Measurements from ENCODE around the gene LRRC53. TPM values are rescaled to one million over a fixed set of nuclear protein-coding genes. Genes with fewer than 3 reads are reported as not detected.

The LRRC53 gene
- total RNA-seq, 1 donor from 2014 or later, result not detected

DNA sequence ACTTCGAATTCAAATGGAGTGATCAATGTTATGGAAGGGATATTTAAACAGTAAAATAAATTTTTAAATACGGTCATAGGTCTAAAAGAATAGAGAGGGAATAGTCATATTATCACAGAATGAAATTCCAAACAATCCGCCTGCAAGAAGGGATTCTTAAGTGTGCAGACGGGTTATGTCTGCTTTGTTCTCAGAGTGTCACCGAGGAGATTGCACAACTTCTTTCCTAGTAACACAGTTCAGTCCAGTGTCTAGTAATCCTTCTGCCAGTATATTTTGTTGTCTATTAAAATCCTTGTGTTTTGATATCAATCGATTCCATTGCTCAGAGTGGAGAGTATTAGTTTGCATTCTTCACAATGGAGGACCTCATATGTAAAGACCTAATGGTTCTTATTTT is 48.4 kb downstream of the LRRC53 start:
- no peaks in the 10 kb centered on the region for H3K36me3 Mint-ChIP-seq (ENCODE audit: low read depth, unreplicated experiment)
- H3K4me1 Mint-ChIP-seq (ENCODE audit: unreplicated experiment), result peaks cover 6% of the 10 kb centered on the region
- no peaks in the 10 kb centered on the region for H3K27me3 Mint-ChIP-seq (ENCODE audit: unreplicated experiment)
- TF ChIP-seq, protein P1, sequence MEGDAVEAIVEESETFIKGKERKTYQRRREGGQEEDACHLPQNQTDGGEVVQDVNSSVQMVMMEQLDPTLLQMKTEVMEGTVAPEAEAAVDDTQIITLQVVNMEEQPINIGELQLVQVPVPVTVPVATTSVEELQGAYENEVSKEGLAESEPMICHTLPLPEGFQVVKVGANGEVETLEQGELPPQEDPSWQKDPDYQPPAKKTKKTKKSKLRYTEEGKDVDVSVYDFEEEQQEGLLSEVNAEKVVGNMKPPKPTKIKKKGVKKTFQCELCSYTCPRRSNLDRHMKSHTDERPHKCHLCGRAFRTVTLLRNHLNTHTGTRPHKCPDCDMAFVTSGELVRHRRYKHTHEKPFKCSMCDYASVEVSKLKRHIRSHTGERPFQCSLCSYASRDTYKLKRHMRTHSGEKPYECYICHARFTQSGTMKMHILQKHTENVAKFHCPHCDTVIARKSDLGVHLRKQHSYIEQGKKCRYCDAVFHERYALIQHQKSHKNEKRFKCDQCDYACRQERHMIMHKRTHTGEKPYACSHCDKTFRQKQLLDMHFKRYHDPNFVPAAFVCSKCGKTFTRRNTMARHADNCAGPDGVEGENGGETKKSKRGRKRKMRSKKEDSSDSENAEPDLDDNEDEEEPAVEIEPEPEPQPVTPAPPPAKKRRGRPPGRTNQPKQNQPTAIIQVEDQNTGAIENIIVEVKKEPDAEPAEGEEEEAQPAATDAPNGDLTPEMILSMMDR (IDR thresholded peaks at IDR 0.05; ENCODE audit: unreplicated experiment), result no peak
- no peak overlapping the region for H3K27ac Mint-ChIP-seq (ENCODE audit: unreplicated experiment)
- no peaks in the 10 kb centered on the region for H3K9me3 Mint-ChIP-seq (ENCODE audit: unreplicated experiment)
- DNase-seq (ENCODE audit: low spot score), result no peak
- H3K4me3 Mint-ChIP-seq (ENCODE audit: unreplicated experiment), result no peak overlapping the region

DNA sequence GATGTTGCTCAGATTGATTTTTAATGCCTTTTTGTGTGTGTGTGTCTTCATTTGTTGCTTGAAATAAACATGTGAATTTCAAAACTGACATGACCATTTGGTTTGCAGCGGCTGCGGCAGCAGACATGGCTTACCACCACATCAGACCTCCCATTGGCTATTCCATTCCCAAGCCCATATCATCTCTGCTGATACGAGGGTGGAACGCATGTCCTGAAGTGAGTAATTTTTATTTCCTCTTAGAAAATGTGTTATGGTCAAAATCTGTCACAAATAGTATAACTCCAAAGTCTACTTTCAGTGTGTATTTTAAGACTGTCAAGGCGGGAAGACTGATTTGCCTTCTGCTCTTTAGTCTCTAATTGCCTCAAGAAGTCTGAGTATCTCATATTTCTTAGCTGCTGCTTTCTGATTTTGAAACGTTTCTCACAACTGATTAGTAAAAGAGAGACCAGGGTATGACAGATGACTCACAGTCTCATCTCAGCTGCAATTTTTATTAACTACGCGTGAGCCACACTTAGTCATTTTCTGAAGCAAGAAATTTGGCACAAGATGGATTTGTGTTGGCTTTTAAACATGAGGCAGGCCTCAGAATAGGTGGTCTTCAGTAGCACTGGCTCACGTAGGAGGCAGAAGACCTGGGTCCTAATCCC is 49.0 kb downstream of the LRRC53 start:
- Mint-ChIP-seq H3K4me3 (ENCODE audit: unreplicated experiment) (no peak overlapping the region), H3K27ac (ENCODE audit: unreplicated experiment) (no peak overlapping the region), H3K27me3 (ENCODE audit: unreplicated experiment) (no peaks in the 10 kb centered on the region), H3K36me3 (ENCODE audit: low read depth, unreplicated experiment) (no peaks in the 10 kb centered on the region), H3K9me3 (ENCODE audit: unreplicated experiment) (no peaks in the 10 kb centered on the region), H3K4me1 (ENCODE audit: unreplicated experiment) (peaks cover 6% of the 10 kb centered on the region)
- TF ChIP-seq, protein P1 (IDR thresholded peaks at IDR 0.05; ENCODE audit: unreplicated experiment), result no peak
- DNase-seq (ENCODE audit: low spot score), result no peak

DNA sequence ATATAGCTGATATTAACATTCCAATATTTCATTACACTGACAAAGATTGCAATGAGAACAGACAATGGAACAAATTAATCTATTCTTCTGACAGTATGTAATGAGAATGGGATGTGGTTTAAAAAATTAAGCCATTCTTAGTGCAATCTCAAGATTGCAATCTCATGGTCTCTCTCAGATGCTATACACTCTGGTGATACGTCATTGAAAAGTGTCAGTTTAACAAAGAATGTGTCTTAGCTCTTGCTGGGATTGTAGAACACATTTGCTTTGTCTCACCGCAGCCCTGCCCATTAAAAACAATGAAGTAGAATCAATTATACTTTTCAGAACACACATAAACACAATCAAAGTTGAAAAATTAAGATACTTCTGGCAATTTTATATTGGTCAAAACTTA is 55.2 kb downstream of the LRRC53 start:
- DNase-seq (ENCODE audit: low spot score), result no peak
- H3K27ac Mint-ChIP-seq (ENCODE audit: unreplicated experiment), result no peak overlapping the region
- no peaks in the 10 kb centered on the region for H3K9me3 Mint-ChIP-seq (ENCODE audit: unreplicated experiment)
- H3K4me3 Mint-ChIP-seq (ENCODE audit: unreplicated experiment), result no peak overlapping the region
- no peaks in the 10 kb centered on the region for H3K36me3 Mint-ChIP-seq (ENCODE audit: low read depth, unreplicated experiment)
- no peaks in the 10 kb centered on the region for H3K4me1 Mint-ChIP-seq (ENCODE audit: unreplicated experiment)
- TF ChIP-seq, protein P1 (IDR thresholded peaks at IDR 0.05; ENCODE audit: unreplicated experiment), result no peak
- H3K27me3 Mint-ChIP-seq (ENCODE audit: unreplicated experiment), result no peaks in the 10 kb centered on the region

DNA sequence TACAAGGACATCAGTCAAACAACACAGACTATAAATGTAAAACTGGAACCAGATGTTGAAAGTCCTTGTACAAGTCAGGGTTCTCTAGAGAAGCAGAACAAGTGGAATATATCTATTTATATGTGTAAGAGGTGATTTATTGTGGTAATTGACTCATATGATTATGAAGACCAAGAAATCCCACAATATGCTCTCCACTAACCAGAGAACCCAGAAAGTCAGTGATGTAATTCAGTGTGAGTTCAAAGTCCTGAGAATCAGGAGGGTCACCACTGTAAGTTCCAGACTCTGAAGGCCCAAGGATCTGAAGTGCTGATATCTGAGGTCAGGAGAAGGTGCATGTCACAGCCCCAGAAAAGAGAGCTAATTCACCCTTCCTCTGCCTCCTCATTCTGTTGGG is 57.0 kb downstream of the LRRC53 start:
- no peak overlapping the region for H3K4me3 Mint-ChIP-seq (ENCODE audit: unreplicated experiment)
- peaks cover 2% of the 10 kb centered on the region for H3K27me3 Mint-ChIP-seq (ENCODE audit: unreplicated experiment)
- H3K4me1 Mint-ChIP-seq (ENCODE audit: unreplicated experiment), result no peaks in the 10 kb centered on the region
- no peak for DNase-seq (ENCODE audit: low spot score)
- TF ChIP-seq, protein P1 (IDR thresholded peaks at IDR 0.05; ENCODE audit: unreplicated experiment), result no peak
- no peak overlapping the region for H3K27ac Mint-ChIP-seq (ENCODE audit: unreplicated experiment)
- no peaks in the 10 kb centered on the region for H3K9me3 Mint-ChIP-seq (ENCODE audit: unreplicated experiment)
- H3K36me3 Mint-ChIP-seq (ENCODE audit: low read depth, unreplicated experiment), result no peaks in the 10 kb centered on the region

DNA sequence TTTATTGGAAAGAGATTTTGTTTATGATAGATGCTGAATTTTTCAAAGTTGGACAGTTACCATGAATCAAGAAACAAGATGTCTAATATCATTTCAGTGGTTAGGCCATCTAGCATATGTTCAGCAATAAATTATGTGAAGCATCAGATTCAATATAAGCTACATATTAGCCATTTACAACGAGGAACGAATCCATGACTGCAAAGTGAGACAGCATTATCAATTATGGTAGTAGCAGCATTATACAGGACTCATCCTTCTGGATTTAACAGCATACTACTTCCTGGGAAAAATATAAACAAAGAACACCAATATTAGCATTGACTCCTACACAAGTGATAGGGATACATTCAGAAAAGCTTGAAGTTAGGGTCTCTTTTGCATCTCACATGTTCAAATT is 59.1 kb downstream of the LRRC53 start:
- Mint-ChIP-seq H3K4me1 (ENCODE audit: unreplicated experiment) (no peaks in the 10 kb centered on the region), H3K4me3 (ENCODE audit: unreplicated experiment) (no peak overlapping the region), H3K9me3 (ENCODE audit: unreplicated experiment) (no peaks in the 10 kb centered on the region), H3K27me3 (ENCODE audit: unreplicated experiment) (peaks cover 2% of the 10 kb centered on the region), H3K27ac (ENCODE audit: unreplicated experiment) (no peak overlapping the region), H3K36me3 (ENCODE audit: low read depth, unreplicated experiment) (no peaks in the 10 kb centered on the region)
- TF ChIP-seq, protein P1 (IDR thresholded peaks at IDR 0.05; ENCODE audit: unreplicated experiment), result no peak
- no peak for DNase-seq (ENCODE audit: low spot score)
